Measurements from ENCODE around the gene DNAJC7.

Gene DNAJC7

GRCh38 chr17:41974658-41975057 is 42.6 kb downstream of the DNAJC7 start:
- no peak for DNase-seq

GRCh38 chr17:41974031-41974430 is 43.2 kb downstream of the DNAJC7 start:
- no peak for DNase-seq

- no peak for DNase-seq
Measured at GRCh38 chr17:41973408-41973811, 43.8 kb downstream of the DNAJC7 start.

GRCh38 chr17:41972571-41973407 is 44.5 kb downstream of the DNAJC7 start:
- DNase-seq, result no peak

GRCh38 chr17:41971721-41972523 is 45.3 kb downstream of the DNAJC7 start:
- DNase-seq, result no peak

GRCh38 chr17:41970901-41971331 is 46.3 kb downstream of the DNAJC7 start:
- no peak for DNase-seq

GRCh38 chr17:41968676-41969075 is 48.6 kb downstream of the DNAJC7 start:
- no peak for DNase-seq

- no peak for DNase-seq
Measured at GRCh38 chr17:41967921-41968578, 49.2 kb downstream of the DNAJC7 start.

- DNase-seq, result no peak
Measured at GRCh38 chr17:41967141-41967920, 49.9 kb downstream of the DNAJC7 start.

GRCh38 chr17:41966463-41967140 is 50.6 kb downstream of the DNAJC7 start, which contains the start of gene CNP:
CNP (plus strand) TSS chr17:41966795; CDS start chr17:41966885, 90 bp downstream.
- DNase-seq, result peak; percentile 51

GRCh38 chr17:41965694-41966462 is 51.4 kb downstream of the DNAJC7 start:
- DNase-seq, result peak; percentile 88

GRCh38 chr17:41962768-41963434 is 54.3 kb downstream of the DNAJC7 start:
- no peak for DNase-seq

GRCh38 chr17:41962111-41962510 is 55.1 kb downstream of the DNAJC7 start:
- DNase-seq, result no peak

GRCh38 chr17:41959336-41960095 is 57.7 kb downstream of the DNAJC7 start:
- DNase-seq, result no peak

GRCh38 chr17:41959030-41959335 is 58.3 kb downstream of the DNAJC7 start:
- DNase-seq, result no peak

- DNase-seq, result no peak
Measured at GRCh38 chr17:41957869-41958439, 59.3 kb downstream of the DNAJC7 start.

GRCh38 chr17:41957031-41957868 is 60.0 kb downstream of the DNAJC7 start:
- DNase-seq, result no peak

- no peak for DNase-seq
Measured at GRCh38 chr17:41956522-41956921, 60.7 kb downstream of the DNAJC7 start.

Measured in NCI-H1048 (cell line).